HEK293 (cell line): ENCODE measurements around the gene ANKRD28.

Experiments used
- CTCF ChIA-PET: fragments of 350-600 bp; formaldehyde crosslinking; extraction: SDS; loops from one replicate; lab custom pipeline; 2021; ENCODE audit warnings: antibody characterized with exemption; lab: Yijun Ruan, JAX
- POLR2A ChIA-PET: fragments of 300-600 bp; formaldehyde crosslinking; extraction: SDS; loops from one replicate; lab custom pipeline; 2020; ENCODE audit warnings: antibody characterized with exemption, inconsistent platforms; lab: Yijun Ruan, JAX
- H3K27ac ChIP-seq: fragments of 200-500 bp; sonication (Bioruptor generic); 2 replicates; pipeline ENCODE4 v1.5.1; 2014; ENCODE audit warnings: low read depth, low read length, control low read depth, inconsistent platforms; ENCODE audit errors: extremely low read depth
- H3K36me3 ChIP-seq, 2 experiments: fragments of 200-500 bp in 1 of 2; sonication (Bioruptor generic) in 1 of 2; 1 replicate in 1 of 2; 2 replicates in 1 of 2; pipeline ENCODE4 v1.5.1; 2014 to 2017; ENCODE audit warnings: inconsistent platforms in 2 of 2, low read length in 2 of 2; ENCODE audit not compliant: control insufficient read depth in 2 of 2, insufficient read depth in 1 of 2
- H3K4me1 ChIP-seq: fragments of 200-500 bp; sonication (Bioruptor generic); 2 replicates; pipeline ENCODE4 v1.5.1; 2014; ENCODE audit warnings: mild to moderate bottlenecking, low read length, inconsistent platforms; ENCODE audit not compliant: control insufficient read depth, insufficient read depth
- H3K4me3 ChIP-seq: 2 replicates; pipeline ENCODE4 v1.5.1; 2011; ENCODE audit warnings: low read depth, mild to moderate bottlenecking, control low read depth, low read length, moderate library complexity
- H3K9me3 ChIP-seq: fragments of 200-500 bp; sonication (Bioruptor generic); 2 replicates; pipeline ENCODE4 v1.5.1; 2014; ENCODE audit warnings: low read depth, low read length, inconsistent platforms; ENCODE audit not compliant: control insufficient read depth, insufficient read depth
- ATF2 ChIP-seq: fragments of 450-650 bp; formaldehyde crosslinking; IDR thresholded peaks from 2 replicates; pipeline ENCODE4 v1.5.1; 2016; ENCODE audit warnings: missing biosample characterization, missing genetic modification characterization, low read depth
- BCL11A ChIP-seq: fragments of 450-650 bp; formaldehyde crosslinking; IDR thresholded peaks from 2 replicates; pipeline ENCODE4 v1.5.1; 2016; ENCODE audit warnings: low read depth, missing biosample characterization, missing genetic modification characterization
- GLI4 ChIP-seq: fragments of 450-650 bp; formaldehyde crosslinking; IDR thresholded peaks from 2 replicates; pipeline ENCODE4 v1.5.1; 2016; ENCODE audit warnings: missing biosample characterization, missing genetic modification characterization
- HOXA7 ChIP-seq: sonication (generic); formaldehyde crosslinking; IDR thresholded peaks from 2 replicates; pipeline ENCODE4 v1.8.1; 2022; ENCODE audit warnings: missing genetic modification reagents, borderline replicate concordance
- PRDM10 ChIP-seq: fragments of 450-650 bp; formaldehyde crosslinking; IDR thresholded peaks from 2 replicates; pipeline ENCODE4 v1.5.1; 2016; ENCODE audit warnings: missing biosample characterization, missing genetic modification characterization
- REST ChIP-seq: fragments of 450-650 bp; formaldehyde crosslinking; IDR thresholded peaks from 2 replicates; pipeline ENCODE4 v1.5.1; 2016; ENCODE audit warnings: missing biosample characterization, missing genetic modification characterization
- SCRT2 ChIP-seq: fragments of 450-650 bp; formaldehyde crosslinking; IDR thresholded peaks from 2 replicates; pipeline ENCODE4 v1.5.1; 2016; ENCODE audit warnings: missing biosample characterization, missing genetic modification characterization
- ZBTB10 ChIP-seq: fragments of 450-650 bp; formaldehyde crosslinking; IDR thresholded peaks from 2 replicates; pipeline ENCODE4 v1.5.1; 2016; ENCODE audit warnings: missing biosample characterization, missing genetic modification characterization
- ZFP37 ChIP-seq: fragments of 450-650 bp; formaldehyde crosslinking; IDR thresholded peaks from 2 replicates; pipeline ENCODE4 v1.5.1; 2016; ENCODE audit warnings: missing biosample characterization, missing genetic modification characterization
- ZNF155 ChIP-seq: fragments of 450-650 bp; formaldehyde crosslinking; IDR thresholded peaks from 2 replicates; pipeline ENCODE4 v1.5.1; 2016; ENCODE audit warnings: missing biosample characterization, missing genetic modification characterization
- ZNF16 ChIP-seq: fragments of 450-650 bp; formaldehyde crosslinking; IDR thresholded peaks from 2 replicates; pipeline ENCODE4 v1.5.1; 2016; ENCODE audit warnings: low read depth, missing biosample characterization, missing genetic modification characterization
- ZNF324 ChIP-seq: fragments of 450-650 bp; formaldehyde crosslinking; IDR thresholded peaks from 2 replicates; pipeline ENCODE4 v1.5.1; 2016; ENCODE audit warnings: missing biosample characterization, missing genetic modification characterization
- ZNF350 ChIP-seq: fragments of 450-650 bp; formaldehyde crosslinking; IDR thresholded peaks from 2 replicates; pipeline ENCODE4 v1.5.0; 2017; ENCODE audit warnings: missing biosample characterization, mild to moderate bottlenecking, missing genetic modification characterization
- ZNF423 ChIP-seq: fragments of 450-650 bp; formaldehyde crosslinking; IDR thresholded peaks from 2 replicates; pipeline ENCODE4 v1.5.1; 2016; ENCODE audit warnings: missing biosample characterization, missing genetic modification characterization
- ZNF501 ChIP-seq: fragments of 450-650 bp; formaldehyde crosslinking; IDR thresholded peaks from 2 replicates; pipeline ENCODE4 v1.5.1; 2016; ENCODE audit warnings: missing biosample characterization, missing genetic modification characterization
- ZNF510 ChIP-seq: fragments of 450-650 bp; formaldehyde crosslinking; IDR thresholded peaks from 2 replicates; pipeline ENCODE4 v1.5.1; 2018; ENCODE audit warnings: mild to moderate bottlenecking, missing genetic modification characterization, missing biosample characterization; ENCODE audit not compliant: insufficient replicate concordance
- ZNF514 ChIP-seq: fragments of 450-650 bp; formaldehyde crosslinking; IDR thresholded peaks from 2 replicates; pipeline ENCODE4 v1.5.1; 2016; ENCODE audit warnings: missing biosample characterization, missing genetic modification characterization
- ZNF530 ChIP-seq: fragments of 450-650 bp; formaldehyde crosslinking; IDR thresholded peaks from 2 replicates; pipeline ENCODE4 v1.5.1; 2016; ENCODE audit warnings: low read depth, missing biosample characterization, missing genetic modification characterization
- ZNF600 ChIP-seq: fragments of 450-650 bp; formaldehyde crosslinking; IDR thresholded peaks from 2 replicates; pipeline ENCODE4 v1.5.1; 2016; ENCODE audit warnings: missing biosample characterization, missing genetic modification characterization
- ZNF654 ChIP-seq: fragments of 450-650 bp; formaldehyde crosslinking; IDR thresholded peaks from 2 replicates; pipeline ENCODE4 v1.5.1; 2016; ENCODE audit warnings: low read depth, missing biosample characterization, missing genetic modification characterization
- ZNF658 ChIP-seq: fragments of 450-650 bp; formaldehyde crosslinking; IDR thresholded peaks from 2 replicates; pipeline ENCODE4; 2016; ENCODE audit warnings: missing biosample characterization, missing genetic modification characterization
- ZNF704 ChIP-seq: fragments of 450-650 bp; formaldehyde crosslinking; IDR thresholded peaks from 2 replicates; pipeline ENCODE4 v1.5.1; 2016; ENCODE audit warnings: missing biosample characterization, missing genetic modification characterization
- ZNF785 ChIP-seq: fragments of 450-650 bp; formaldehyde crosslinking; IDR thresholded peaks from 2 replicates; pipeline ENCODE4 v1.5.1; 2016; ENCODE audit warnings: missing biosample characterization, missing genetic modification characterization

Gene ANKRD28

GRCh38 chr3:15791525-15791924 lies 6.3 kb downstream of the ANKRD28 start:
- H3K36me3 ChIP-seq = peaks cover 6 to 7% of the 10 kb centered on the region in 2 experiments
- H3K27ac ChIP-seq = no peak overlapping the region
- H3K4me3 ChIP-seq = no peak overlapping the region
- H3K4me1 ChIP-seq = peaks cover 20% of the 10 kb centered on the region
- CTCF ChIA-PET = no interaction called here
- H3K9me3 ChIP-seq = no peaks in the 10 kb centered on the region
- TF ChIP-seq ZNF704 (no peak), PRDM10 (tag by site-specific recombination) (no peak), ZNF530 (tag by site-specific recombination) (no peak), ZNF600 (tag by site-specific recombination) (no peak), ZNF501 (tag by site-specific recombination) (no peak), ZNF510 (tag by site-specific recombination) (no peak), ZNF350 (no peak), ZBTB10 (tag by site-specific recombination) (no peak), ZNF423 (tag by site-specific recombination) (no peak), ZNF514 (tag by site-specific recombination) (no peak), ATF2 (tag by site-specific recombination) (no peak)
- POLR2A ChIA-PET = no interaction called here

- Histone ChIP-seq H3K4me1 (no peaks in the 10 kb centered on the region; the same call in 1 of the 2 replicates), H3K9me3 (no peaks in the 10 kb centered on the region), H3K36me3 (peaks cover 6 to 7% of the 10 kb centered on the region in 2 experiments), H3K4me3 (no peak overlapping the region), H3K27ac (no peak overlapping the region)
- CTCF ChIA-PET = no interaction called here
- POLR2A ChIA-PET = no interaction called here
- TF ChIP-seq GLI4 (tag by site-specific recombination) (no peak), ZNF16 (no peak), SCRT2 (no peak), BCL11A (tag by site-specific recombination) (no peak), REST (no peak), ZNF654 (no peak), ZNF155 (tag by site-specific recombination) (no peak), ZFP37 (no peak), ZNF324 (tag by site-specific recombination) (no peak), ZNF350 (no peak), HOXA7 (CRISPR knock-in tag) (no peak), ZNF514 (tag by site-specific recombination) (no peak), ZNF658 (tag by site-specific recombination) (no peak), ZNF785 (tag by site-specific recombination) (no peak)
Observed at GRCh38 chr3:15787941-15788340, 9.8 kb downstream of the ANKRD28 start.
